Progenitor cell of endocrine pancreas (in vitro differentiated cells): Measurements from ENCODE around the gene FAM89B. TPM values are rescaled to one million over a fixed set of nuclear protein-coding genes. Genes with fewer than 3 reads are reported as not detected.
A peak's percentile ranks its signal among the peaks of the same experiment; 100 is the strongest.
"Not testable (repeated sequence)": the region's sequence is repeated elsewhere in the genome, so short reads cannot be mapped to it uniquely, and the experiment has no call there.

ENCODE experiments used
- DNase-seq: peaks from one replicate; pipeline ENCODE4 v3.0.0; 2021; ENCODE audit warnings: low spot score; ENCODE audit not compliant: unreplicated experiment
- H3K27ac Mint-ChIP-seq: 2 replicates; pipeline ENCODE4 v1.8.0; 2021; ENCODE audit warnings: mild to moderate bottlenecking, moderate library complexity, mixed read lengths
- H3K27me3 Mint-ChIP-seq: 2 replicates; pipeline ENCODE4 v1.8.0; 2021; ENCODE audit warnings: mixed read lengths
- H3K36me3 Mint-ChIP-seq: 2 replicates; pipeline ENCODE4 v1.8.0; 2022; ENCODE audit warnings: mixed read lengths; ENCODE audit not compliant: insufficient read depth
- H3K4me1 Mint-ChIP-seq: 2 replicates; pipeline ENCODE4 v1.8.0; 2021; ENCODE audit warnings: low read depth, mixed read lengths
- H3K4me3 Mint-ChIP-seq: 2 replicates; pipeline ENCODE4 v1.8.0; 2021; ENCODE audit warnings: low read depth, mild to moderate bottlenecking, moderate library complexity, mixed read lengths
- H3K9me3 Mint-ChIP-seq: 2 replicates; pipeline ENCODE4 v1.8.0; 2021; ENCODE audit warnings: low read depth, mixed read lengths
- total RNA-seq: library from RNA; stranded (reverse); gene quantifications from 2 replicates; pipeline ENCODE4 v1.2.1, GENCODE V29; 2021
- TF ChIP-seq, protein P1 (sequence below): fragments of 200-600 bp; sonication (generic); IDR thresholded peaks from one replicate; pipeline ENCODE4 v1.5.0; 2021; ENCODE audit warnings: antibody characterized with exemption, mild to moderate bottlenecking; ENCODE audit not compliant: unreplicated experiment

Gene FAM89B
- total RNA-seq, 1 donor from 2014 or later = 65.0 TPM

DNA sequence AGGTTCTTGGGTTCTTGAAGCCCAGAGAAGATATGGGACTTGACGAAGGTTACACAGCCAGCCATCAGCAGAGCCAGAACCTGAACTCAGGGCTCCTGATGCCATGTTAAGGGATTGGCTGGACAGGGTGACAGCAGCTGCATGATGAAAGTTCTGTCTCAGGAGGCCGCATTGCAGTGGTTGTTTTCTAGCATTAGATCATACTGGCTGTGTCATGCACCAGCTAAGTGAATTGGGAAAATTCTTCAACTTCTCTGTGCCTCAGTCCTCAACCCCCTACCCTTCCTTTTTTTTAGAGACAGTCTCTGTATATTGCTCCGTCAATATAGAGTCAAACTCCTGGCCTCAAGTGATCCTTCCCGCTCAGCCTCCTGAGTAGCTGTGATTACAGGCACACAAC lies 8.7 kb upstream of the FAM89B start:
- Mint-ChIP-seq H3K4me1 (peaks cover 9% of the 10 kb centered on the region), H3K9me3 (no peaks in the 10 kb centered on the region), H3K27ac (no peak overlapping the region), H3K4me3 (no peak overlapping the region), H3K27me3 (peaks cover 19% of the 10 kb centered on the region), H3K36me3 (no peaks in the 10 kb centered on the region)
- DNase-seq = no peak
- TF ChIP-seq, protein P1, sequence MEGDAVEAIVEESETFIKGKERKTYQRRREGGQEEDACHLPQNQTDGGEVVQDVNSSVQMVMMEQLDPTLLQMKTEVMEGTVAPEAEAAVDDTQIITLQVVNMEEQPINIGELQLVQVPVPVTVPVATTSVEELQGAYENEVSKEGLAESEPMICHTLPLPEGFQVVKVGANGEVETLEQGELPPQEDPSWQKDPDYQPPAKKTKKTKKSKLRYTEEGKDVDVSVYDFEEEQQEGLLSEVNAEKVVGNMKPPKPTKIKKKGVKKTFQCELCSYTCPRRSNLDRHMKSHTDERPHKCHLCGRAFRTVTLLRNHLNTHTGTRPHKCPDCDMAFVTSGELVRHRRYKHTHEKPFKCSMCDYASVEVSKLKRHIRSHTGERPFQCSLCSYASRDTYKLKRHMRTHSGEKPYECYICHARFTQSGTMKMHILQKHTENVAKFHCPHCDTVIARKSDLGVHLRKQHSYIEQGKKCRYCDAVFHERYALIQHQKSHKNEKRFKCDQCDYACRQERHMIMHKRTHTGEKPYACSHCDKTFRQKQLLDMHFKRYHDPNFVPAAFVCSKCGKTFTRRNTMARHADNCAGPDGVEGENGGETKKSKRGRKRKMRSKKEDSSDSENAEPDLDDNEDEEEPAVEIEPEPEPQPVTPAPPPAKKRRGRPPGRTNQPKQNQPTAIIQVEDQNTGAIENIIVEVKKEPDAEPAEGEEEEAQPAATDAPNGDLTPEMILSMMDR = no peak

DNA sequence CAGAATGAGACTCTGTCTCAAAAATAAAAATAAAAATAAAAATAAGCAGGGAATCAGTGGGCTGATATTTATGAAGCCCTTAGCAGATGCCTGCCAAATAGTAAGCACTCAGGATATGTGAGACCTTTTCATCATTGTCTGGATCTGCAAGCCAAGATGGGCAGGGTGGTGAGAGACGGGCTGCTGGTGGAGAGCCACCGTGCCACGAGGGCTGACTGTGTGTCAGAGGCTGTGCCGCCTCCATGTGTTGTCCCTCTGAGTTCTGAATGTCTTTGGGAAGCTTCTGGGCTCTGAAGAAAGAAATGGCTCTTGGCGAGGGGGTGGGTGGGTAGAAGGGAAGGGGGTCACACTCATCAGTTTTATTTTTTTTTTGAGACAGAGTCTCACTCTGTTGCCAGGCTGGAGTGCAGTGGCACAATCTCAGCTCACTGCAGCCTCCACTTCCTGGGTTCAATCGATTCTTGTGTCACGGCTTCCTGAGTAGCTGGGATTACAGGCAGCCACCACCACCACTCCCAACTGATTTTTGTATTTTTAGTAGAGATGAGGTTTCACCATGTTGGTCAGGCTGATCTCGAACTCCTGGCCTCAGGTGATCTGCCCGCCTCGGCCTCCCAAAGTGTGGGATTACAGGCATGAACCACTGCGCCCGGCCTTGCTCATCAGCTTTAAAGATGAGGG lies 7.3 kb upstream of the FAM89B start:
- Mint-ChIP-seq H3K4me1 (peaks cover 21% of the 10 kb centered on the region), H3K27me3 (peaks cover 17% of the 10 kb centered on the region)
- H3K27ac Mint-ChIP-seq, H3K9me3 Mint-ChIP-seq, H3K36me3 Mint-ChIP-seq, H3K4me3 Mint-ChIP-seq, DNase-seq: not testable (repeated sequence)

DNA sequence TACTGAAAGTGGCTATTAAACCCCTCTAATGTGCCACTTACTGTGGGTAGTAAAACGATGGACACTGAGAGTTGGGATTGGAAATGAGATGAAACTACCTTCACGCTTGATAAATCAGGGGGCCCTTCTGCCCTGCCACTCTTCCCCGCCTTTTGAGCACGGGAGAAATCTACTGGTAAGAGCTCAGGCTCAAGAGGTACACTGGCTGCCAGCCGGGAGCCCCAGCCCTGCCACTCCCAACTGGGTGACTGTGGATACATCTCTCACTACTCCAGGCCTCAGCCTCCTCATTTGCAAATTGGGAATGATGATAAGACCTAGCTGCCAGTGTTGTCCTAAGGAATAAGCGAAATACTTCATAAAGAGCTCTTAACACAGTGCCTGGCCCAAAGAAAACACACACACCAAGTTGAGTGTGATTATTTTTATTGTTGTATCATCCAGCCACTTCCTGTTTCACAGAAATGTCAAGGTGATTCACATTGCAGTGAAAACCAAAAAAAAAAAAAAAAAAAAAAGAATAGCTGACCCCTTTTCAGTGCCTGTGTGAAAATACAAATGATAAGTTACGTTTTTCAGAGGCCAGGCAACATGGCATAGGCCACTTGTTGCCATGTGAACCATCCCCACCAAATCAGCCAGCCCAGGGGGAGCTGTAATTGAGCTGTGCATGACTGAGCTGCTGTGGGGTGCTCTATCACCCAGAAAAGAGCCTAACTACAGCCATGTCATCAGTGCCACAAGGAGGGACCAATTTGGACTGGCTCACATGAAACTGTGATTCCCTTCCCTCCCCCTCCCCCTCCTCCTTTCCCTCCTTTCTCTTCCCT lies 6.5 kb upstream of the FAM89B start:
- no peak for DNase-seq
- Mint-ChIP-seq H3K4me1 (peaks cover 20% of the 10 kb centered on the region), H3K36me3 (no peaks in the 10 kb centered on the region), H3K27me3 (peaks cover 8% of the 10 kb centered on the region), H3K9me3 (no peaks in the 10 kb centered on the region), H3K4me3 (no peak overlapping the region), H3K27ac (no peak overlapping the region)
- TF ChIP-seq, protein P1 = no peak

DNA sequence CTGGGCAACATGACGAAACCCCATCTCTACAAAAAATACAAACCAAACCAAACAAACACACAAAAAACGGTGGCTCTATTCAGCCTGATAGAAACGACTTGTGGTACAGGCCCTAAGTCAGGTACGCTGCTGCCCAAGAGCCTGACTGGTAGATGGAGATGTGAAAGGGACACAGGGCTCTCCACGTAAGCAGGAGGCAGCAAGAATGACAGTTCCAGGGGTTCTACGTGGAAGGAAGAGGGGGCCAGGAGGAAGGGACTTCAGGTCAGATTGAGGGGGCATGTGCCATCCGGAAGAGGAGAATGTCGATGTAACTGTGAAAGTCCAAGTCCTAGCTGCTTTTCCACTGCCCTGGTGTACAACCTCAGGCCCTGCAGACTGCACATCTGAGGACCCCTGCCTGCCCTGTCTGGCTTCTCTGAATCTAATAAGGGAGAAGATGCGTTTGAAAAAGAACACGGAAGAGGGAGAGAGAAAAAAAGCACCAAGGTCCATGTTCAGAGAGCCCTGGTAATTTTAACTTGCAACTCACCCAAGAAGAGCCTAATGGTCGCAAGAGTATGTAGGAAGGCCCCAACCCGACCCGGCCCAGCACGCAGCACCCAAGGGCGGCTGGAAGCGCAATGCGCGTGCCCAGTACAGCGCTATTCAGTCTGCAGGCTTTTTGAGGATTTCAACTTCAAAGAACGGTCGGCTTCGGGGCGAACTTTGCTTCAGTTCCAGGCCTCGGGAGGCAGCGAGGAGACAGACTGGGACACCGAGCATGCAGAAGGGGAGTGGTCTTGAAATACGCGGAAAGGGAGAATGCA lies 3.0 kb upstream of the FAM89B start:
- TF ChIP-seq, protein P1 = no peak
- Mint-ChIP-seq H3K27me3 (no peaks in the 10 kb centered on the region), H3K9me3 (no peaks in the 10 kb centered on the region), H3K4me3 (peak overlapping the region; percentile 98), H3K4me1 (peaks cover 34% of the 10 kb centered on the region), H3K36me3 (no peaks in the 10 kb centered on the region), H3K27ac (peak overlapping the region; percentile 98)
- DNase-seq = no peak

DNA sequence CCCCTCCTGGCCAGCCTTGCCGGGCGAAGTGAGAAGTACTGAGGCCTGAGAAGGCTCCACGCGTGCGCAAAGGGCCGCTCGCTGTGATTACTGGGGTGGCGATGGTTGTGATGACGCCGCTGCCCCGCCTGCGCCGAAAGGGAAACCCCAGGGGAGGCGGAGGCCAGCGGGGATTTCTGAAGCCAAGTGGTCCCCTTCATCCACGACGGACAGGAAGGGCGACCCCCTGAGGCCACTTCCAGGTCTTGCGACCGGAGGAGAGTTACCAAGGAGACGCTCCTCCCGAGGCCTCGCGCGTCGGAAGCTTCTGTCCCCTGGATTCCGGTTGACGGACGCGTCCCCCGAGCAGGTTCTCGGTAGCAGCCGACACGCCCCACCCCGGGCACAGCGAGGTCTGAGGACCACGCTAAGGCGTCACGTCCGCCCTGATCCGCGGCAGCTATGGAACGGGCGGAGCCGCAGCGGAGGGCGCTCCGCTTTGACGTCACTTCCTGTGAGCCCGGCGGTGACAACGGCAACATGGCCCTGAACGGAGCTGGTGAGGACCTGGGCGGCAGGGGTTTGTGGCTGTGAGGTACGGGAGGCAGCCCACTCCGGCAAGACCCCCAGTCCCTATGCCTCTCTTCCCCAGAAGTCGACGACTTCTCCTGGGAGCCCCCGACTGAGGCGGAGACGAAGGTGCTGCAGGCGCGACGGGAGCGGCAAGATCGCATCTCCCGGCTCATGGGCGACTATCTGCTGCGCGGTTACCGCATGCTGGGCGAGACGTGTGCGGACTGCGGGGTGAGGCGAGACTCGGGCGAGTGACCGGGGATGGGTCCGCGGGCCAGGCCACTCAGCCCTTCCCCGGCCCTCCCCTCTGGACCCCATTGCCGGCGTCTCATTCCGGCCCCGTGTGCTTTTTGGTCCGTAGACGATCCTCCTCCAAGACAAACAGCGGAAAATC lies 2.1 kb upstream of the FAM89B start, which contains the start of gene ZNRD2:
TSS of gene ZNRD2 (plus strand) at position 505 of the 946 bp plus-strand sequence. CDS start at position 520, 15 bp downstream.
- DNase-seq = peak; percentile 94
- H3K4me1 Mint-ChIP-seq = peaks cover 39% of the 10 kb centered on the region
- H3K27me3 Mint-ChIP-seq = peaks cover 6% of the 10 kb centered on the region
- TF ChIP-seq, protein P1 = peak; percentile 77
- H3K36me3 Mint-ChIP-seq = no peaks in the 10 kb centered on the region
- peak within 1 kb of the TSS; percentile 98 for H3K27ac Mint-ChIP-seq
- peak within 1 kb of the TSS; percentile 98 for H3K4me3 Mint-ChIP-seq
- H3K9me3 Mint-ChIP-seq = no peaks in the 10 kb centered on the region
